CD4-positive, alpha-beta T cell (primary cell): ENCODE data around the gene SPATA24. TPM values are rescaled to one million over a fixed set of nuclear protein-coding genes. Genes with fewer than 3 reads are reported as not detected.
"Not testable (repeated sequence)": the region's sequence is repeated elsewhere in the genome, so short reads cannot be mapped to it uniquely, and the experiment has no call there.

Experiments used
- ATAC-seq: fragments of 200-7000 bp; cut with Tn5 transposase; one replicate; pipeline ENCODE4 v1.10.0; 2022; ENCODE audit warnings: mild to moderate bottlenecking; ENCODE audit not compliant: poor library complexity
- CTCF ChIA-PET: fragments of 350-600 bp; sonication (Branson Sonifier 250); formaldehyde crosslinking; loops from one replicate; lab custom pipeline; 2021; ENCODE audit warnings: antibody characterized with exemption, inconsistent platforms; lab: Charles Lee
- POLR2A ChIA-PET: fragments of 350-600 bp; sonication (Branson Sonifier 250); formaldehyde crosslinking; loops from one replicate; lab custom pipeline; 2021; ENCODE audit warnings: antibody characterized with exemption, inconsistent platforms; lab: Charles Lee
- DNase-seq, 14 experiments: peaks; one replicate each; pipeline ENCODE4 v3.0.0-alpha.2; 2013 to 2020; ENCODE audit warnings: mixed read lengths in 2 of 14
- H3K27ac ChIP-seq, 2 donors: one replicate each; pipeline versions ENCODE4 v1.5.1 to v1.7.0; 2013; ENCODE audit warnings: low read length in 2 of 2, low read depth in 1 of 2, mild to moderate bottlenecking in 1 of 2
- H3K27me3 ChIP-seq, 2 experiments: 1 replicate in 1 of 2; 2 replicates in 1 of 2; pipeline versions ENCODE4 v1.6.1 to v1.7.0; 2013; ENCODE audit warnings: low read length in 2 of 2, control low read depth in 1 of 2, mild to moderate bottlenecking in 1 of 2, moderate library complexity in 1 of 2; ENCODE audit not compliant: insufficient read depth in 2 of 2, control insufficient read depth in 1 of 2
- H3K36me3 ChIP-seq: one replicate; pipeline ENCODE4 v1.6.1; 2013; ENCODE audit warnings: low read length, control low read depth; ENCODE audit not compliant: insufficient read depth
- H3K4me1 ChIP-seq: one replicate; pipeline ENCODE4 v1.6.1; 2013; ENCODE audit warnings: low read length, control low read depth; ENCODE audit not compliant: insufficient read depth
- H3K4me3 ChIP-seq: one replicate; pipeline ENCODE4 v1.5.1; 2013; ENCODE audit warnings: mild to moderate bottlenecking, low read length, moderate library complexity
- H3K9me3 ChIP-seq, 2 experiments: 1 replicate in 1 of 2; 2 replicates in 1 of 2; pipeline versions ENCODE4 v1.6.1 to v1.7.0; 2013; ENCODE audit warnings: low read length in 2 of 2, mild to moderate bottlenecking in 2 of 2, control low read depth in 1 of 2, moderate library complexity in 1 of 2; ENCODE audit not compliant: control insufficient read depth in 1 of 2, insufficient read depth in 1 of 2
- H3K27ac Mint-ChIP-seq: one replicate; pipeline ENCODE4 v1.8.0; 2020; ENCODE audit warnings: mixed read lengths
- H3K27me3 Mint-ChIP-seq: one replicate; pipeline ENCODE4 v1.8.0; 2021; ENCODE audit warnings: mixed read lengths
- H3K36me3 Mint-ChIP-seq: one replicate; pipeline ENCODE4 v1.8.0; 2021; ENCODE audit warnings: low read depth, mixed read lengths
- H3K4me1 Mint-ChIP-seq: one replicate; pipeline ENCODE4 v1.8.0; 2021; ENCODE audit warnings: low read depth, mixed read lengths
- H3K4me3 Mint-ChIP-seq: one replicate; pipeline ENCODE4 v1.8.0; 2020; ENCODE audit warnings: mild to moderate bottlenecking, mixed read lengths
- H3K9me3 Mint-ChIP-seq: one replicate; pipeline ENCODE4 v1.8.0; 2020; ENCODE audit warnings: mixed read lengths
- CTCF ChIP-seq: fragments of 200-600 bp; IDR thresholded peaks from one replicate; pipeline ENCODE4 v1.8.0; 2022; ENCODE audit warnings: antibody characterized with exemption, mild to moderate bottlenecking
- intact Hi-C, 2 experiments: fragments of 100-400 bp; cut with DNase I in 1 of 2; cut with micrococcal nuclease in 1 of 2; formaldehyde crosslinking; loops; one replicate each; pipeline versions ENCODE4 v1.15.1 to v1.9.0; 2023 to 2025; cut with DNase I, micrococcal nuclease
- total RNA-seq, 174 experiments: library from RNA in 2 of 174; stranded (reverse) in 2 of 174; gene quantifications; one replicate each; pipeline ENCODE4 v1.2.3 and lab custom pipeline; 2021 to 2026

The SPATA24 gene
- total RNA-seq, 2 experiments from 2014 or later: 3.0 to 3.9 TPM

- no peaks in the 10 kb centered on the region for H3K9me3 ChIP-seq
- Mint-ChIP-seq H3K9me3 (no peaks in the 10 kb centered on the region), H3K27me3 (no peaks in the 10 kb centered on the region), H3K27ac (no peak overlapping the region), H3K4me3 (no peak overlapping the region), H3K36me3 (peaks cover 62% of the 10 kb centered on the region), H3K4me1 (peaks cover 56% of the 10 kb centered on the region)
- no peak for DNase-seq
- ATAC-seq: no peak
- H3K4me1 ChIP-seq: peaks cover 15% of the 10 kb centered on the region
- no peak for TF ChIP-seq CTCF
- peaks cover 20% of the 10 kb centered on the region for H3K36me3 ChIP-seq
- ChIA-PET CTCF (interaction anchor here (0.8 kb wide), 1 partner anchor 50 kb away, joined by 3 read pairs; no protein-coding TSS in a partner anchor), POLR2A (interaction anchor here (0.6 to 4.1 kb wide), 2 partner anchors 12 to 16 kb away, joined by 3 to 26 read pairs; partner anchors contain the start of gene PAIP2)
- no peak overlapping the region for H3K27ac ChIP-seq
- H3K27me3 ChIP-seq: no peaks in the 10 kb centered on the region
- no peak overlapping the region for H3K4me3 ChIP-seq
- intact Hi-C loops: no loop called here
Measured at GRCh38 chr5:139354186-139354585, 49.7 kb downstream of the SPATA24 start.

GRCh38 chr5:139347863-139348262 lies 56.0 kb downstream of the SPATA24 start:
- ATAC-seq, H3K4me3 Mint-ChIP-seq, H3K27ac Mint-ChIP-seq, POLR2A ChIA-PET, H3K27ac ChIP-seq, H3K9me3 ChIP-seq, CTCF ChIA-PET, DNase-seq, intact Hi-C loops, H3K4me3 ChIP-seq, H3K27me3 Mint-ChIP-seq, H3K9me3 Mint-ChIP-seq, H3K27me3 ChIP-seq: not testable (repeated sequence)
- Histone ChIP-seq H3K36me3 (peaks cover 12% of the 10 kb centered on the region), H3K4me1 (peaks cover 42% of the 10 kb centered on the region)
- Mint-ChIP-seq H3K4me1 (peaks cover 66% of the 10 kb centered on the region), H3K36me3 (peaks cover 66% of the 10 kb centered on the region)

Other genes starting within 250 kb of the SPATA24 start
- gene SIL1, start 205.7 kb downstream of the SPATA24 start, total RNA-seq: 1 to 10 TPM; 5.6 to 9.2 TPM
- gene MATR3, start 110.3 kb downstream of the SPATA24 start, total RNA-seq: 100 to 1,000 TPM; 376 to 401 TPM
- gene PAIP2, start 62.2 kb downstream of the SPATA24 start, total RNA-seq: 100 to 1,000 TPM; 151 to 156 TPM
- gene SLC23A1, start 20.8 kb downstream of the SPATA24 start, total RNA-seq: not detected
- under 1 TPM; 0.42 to 0.63 TPM for gene MZB1, start 14.2 kb downstream of the SPATA24 start, total RNA-seq
- gene PROB1, start 9.0 kb downstream of the SPATA24 start, total RNA-seq: under 1 TPM; 0.25 to 0.41 TPM
- gene DNAJC18, start 35.4 kb upstream of the SPATA24 start, total RNA-seq: 1 to 10 TPM; 7.5 to 8.7 TPM
- not detected for gene ECSCR, start 58.7 kb upstream of the SPATA24 start, total RNA-seq
- under 1 TPM in 1 of 2 experiments, not detected in 1; 0.08 TPM for gene SMIM33, start 66.9 kb upstream of the SPATA24 start, total RNA-seq
- 100 to 1,000 TPM; 155 to 168 TPM for gene STING1, start 78.7 kb upstream of the SPATA24 start, total RNA-seq
- 100 to 1,000 TPM; 164 to 174 TPM for gene UBE2D2, start 157.2 kb upstream of the SPATA24 start, total RNA-seq
- gene CXXC5, start 244.3 kb upstream of the SPATA24 start, total RNA-seq: 1 to 10 TPM; 1.9 to 2.7 TPM